HG03135 (cell line): ENCODE results near the gene NEK11.

Experiments used
- ATAC-seq: cut with Tn5 transposase; IDR thresholded peaks from one replicate; pipeline ENCODE4 v1.9.1; 2021; ENCODE audit warnings: mild to moderate bottlenecking, moderate library complexity; ENCODE audit not compliant: unreplicated experiment

NEK11 gene

DNA sequence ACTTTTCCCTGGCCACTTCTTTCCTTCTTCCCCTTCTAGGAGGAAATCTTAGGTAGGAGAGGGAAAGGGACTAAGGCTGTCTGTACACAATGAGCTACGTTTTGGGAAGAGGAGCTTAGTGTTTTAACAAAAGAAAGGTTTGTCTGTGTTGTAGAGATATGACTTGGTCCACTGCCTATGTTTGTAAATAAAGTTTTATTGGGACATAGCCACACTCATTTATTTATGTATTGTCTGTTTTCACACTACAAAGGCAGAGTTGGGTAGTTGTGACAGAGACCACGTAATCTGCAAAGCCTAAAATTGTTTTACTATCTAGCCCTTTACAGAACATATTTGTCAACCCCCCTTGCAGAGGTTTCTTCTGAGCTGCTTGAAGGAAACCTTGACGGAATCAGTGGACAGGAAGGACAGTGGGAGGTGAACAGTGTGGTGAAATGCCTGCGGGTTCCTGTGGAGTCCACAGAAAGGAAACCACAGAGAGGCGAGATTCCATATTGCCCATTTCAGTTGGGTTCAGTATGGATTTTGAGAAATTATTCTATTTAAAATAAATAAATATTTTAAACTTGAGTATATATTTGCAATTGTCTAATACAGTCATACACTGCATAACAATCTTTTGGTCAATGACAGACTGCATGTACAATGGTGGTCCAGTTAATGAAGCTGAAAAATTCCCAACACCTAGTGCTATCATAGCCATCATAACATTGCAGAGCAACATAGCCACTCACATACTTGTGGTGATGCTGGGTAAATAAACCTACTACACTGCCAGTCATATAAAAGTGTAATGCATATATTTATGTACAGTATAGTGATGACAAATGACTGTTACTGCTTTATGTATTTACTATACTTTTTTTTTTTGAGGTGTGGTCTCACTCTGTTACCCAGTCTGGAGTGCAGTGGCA, 197.0 kb downstream of the NEK11 start:
- no peak for ATAC-seq

GRCh38 chr3:131224886-131225550, 198.3 kb downstream of the NEK11 start:
- ATAC-seq = no peak

GRCh38 chr3:131228522-131228921, 201.8 kb downstream of the NEK11 start:
- ATAC-seq = no peak

DNA sequence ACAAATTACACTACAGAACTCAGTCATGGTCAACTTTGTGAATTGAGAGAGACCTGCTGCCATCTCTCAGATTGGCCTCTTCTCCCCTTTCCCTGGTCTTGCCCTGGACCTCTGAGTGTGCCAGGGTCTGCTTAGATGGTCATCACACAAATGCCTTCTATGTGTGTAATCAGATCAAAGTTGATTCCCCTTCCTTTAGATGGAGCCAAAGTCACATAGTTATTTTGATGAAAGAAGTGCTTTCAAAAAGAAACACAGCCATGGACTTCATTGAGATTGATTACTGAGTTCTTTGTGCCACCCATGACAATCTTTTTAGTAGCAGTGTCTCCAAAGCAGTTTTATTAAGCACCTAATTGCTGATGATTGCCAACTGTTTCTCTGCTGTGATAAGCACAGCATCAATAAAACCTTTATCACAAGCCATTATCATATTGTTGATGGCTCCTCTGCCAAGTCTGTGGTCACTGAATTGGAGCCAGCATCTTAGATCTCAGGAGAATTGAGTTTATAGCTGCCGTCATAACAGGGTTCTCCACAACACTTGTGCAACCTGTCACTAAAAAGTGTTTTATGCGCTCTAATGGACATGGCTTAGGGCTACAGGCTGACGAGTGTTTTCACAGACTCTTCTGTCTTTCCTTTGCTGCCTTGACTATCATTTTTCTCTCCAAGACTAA, 205.2 kb downstream of the NEK11 start:
- no peak for ATAC-seq

GRCh38 chr3:131232711-131233267, 206.1 kb downstream of the NEK11 start:
- no peak for ATAC-seq

DNA sequence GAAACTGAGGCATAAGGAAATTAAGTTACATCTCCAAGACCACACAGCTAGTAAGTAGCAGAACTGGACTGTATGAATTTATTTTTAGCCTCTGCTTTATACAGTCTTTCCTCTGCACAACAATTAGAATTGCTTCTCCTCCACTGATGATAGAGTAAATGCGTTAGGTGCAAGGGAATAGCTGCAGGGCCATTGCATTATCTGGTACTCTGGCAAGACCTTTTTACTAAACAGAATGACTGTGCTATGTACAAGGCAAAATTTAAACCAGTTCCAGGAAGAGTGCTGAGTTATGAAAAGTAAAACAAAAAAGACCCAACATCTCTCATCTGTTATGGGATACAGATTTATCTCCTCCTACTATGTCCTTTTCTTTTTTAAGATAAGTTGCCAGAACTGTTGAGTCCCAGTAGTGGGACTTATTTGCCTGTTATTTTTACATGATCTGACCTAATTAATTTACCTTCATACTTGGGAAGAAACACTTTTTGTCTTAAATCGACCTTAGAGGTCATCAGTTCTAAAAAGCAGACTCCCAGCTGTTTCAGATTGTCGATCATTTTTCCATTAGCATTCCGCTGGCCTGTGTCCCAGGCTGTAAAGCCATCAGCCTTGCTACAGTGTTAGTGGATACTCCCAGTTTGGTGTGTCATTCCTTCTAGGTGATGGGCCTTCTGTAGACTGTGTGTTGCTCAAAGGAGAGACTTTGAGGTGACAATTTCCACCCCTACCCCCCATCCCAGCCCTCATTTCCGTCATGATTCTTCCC, 207.4 kb downstream of the NEK11 start:
- ATAC-seq = no peak

DNA sequence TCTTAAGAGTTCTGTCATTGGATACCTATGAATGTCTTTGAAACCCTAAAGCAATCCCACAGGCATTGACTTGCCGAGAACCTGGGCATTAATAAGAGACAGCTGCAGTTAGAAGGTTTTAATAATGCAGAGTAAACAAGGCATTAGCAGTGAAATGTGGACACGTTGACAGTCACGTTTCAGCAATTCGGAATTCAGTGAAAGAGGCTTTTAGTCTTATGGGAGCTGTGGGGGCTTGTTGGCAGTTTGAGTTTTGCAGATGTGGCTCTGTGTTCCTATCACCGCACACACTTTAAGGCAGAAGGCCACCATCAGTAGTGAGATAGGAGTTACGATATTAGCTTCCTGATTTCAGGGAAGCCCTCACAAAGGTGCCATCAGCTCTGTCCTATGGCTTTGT, 209.7 kb downstream of the NEK11 start:
- no peak for ATAC-seq

- ATAC-seq = no peak
Measured at GRCh38 chr3:131238496-131238895, 211.8 kb downstream of the NEK11 start.

DNA sequence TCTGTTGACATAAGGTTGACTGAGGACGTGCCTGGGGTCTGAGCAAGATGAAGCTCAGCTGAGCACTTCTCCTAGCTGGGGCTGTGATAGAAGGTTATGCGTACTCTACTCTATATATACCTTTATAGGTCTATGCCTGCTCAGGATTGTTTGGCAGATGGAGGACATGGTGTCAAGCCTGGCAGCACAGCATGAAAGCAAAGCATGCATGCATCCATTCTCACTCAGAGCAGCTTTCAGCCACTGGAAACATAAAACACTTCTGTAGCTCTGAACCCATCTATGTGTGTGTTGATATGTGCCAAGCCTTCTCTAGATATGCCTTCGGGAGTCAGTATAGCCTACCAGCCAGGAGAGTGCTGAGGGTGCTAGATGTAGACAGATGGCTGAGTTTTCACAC, 212.6 kb downstream of the NEK11 start:
- ATAC-seq = no peak

GRCh38 chr3:131242201-131242600, 215.5 kb downstream of the NEK11 start:
- no peak for ATAC-seq

GRCh38 chr3:131250466-131250865, 223.8 kb downstream of the NEK11 start:
- ATAC-seq = no peak

GRCh38 chr3:131260525-131260924, 233.8 kb downstream of the NEK11 start:
- no peak for ATAC-seq

GRCh38 chr3:131261104-131261503, 234.4 kb downstream of the NEK11 start:
- ATAC-seq = no peak

- no peak for ATAC-seq
Measured at GRCh38 chr3:131275556-131275955, 248.9 kb downstream of the NEK11 start.

DNA sequence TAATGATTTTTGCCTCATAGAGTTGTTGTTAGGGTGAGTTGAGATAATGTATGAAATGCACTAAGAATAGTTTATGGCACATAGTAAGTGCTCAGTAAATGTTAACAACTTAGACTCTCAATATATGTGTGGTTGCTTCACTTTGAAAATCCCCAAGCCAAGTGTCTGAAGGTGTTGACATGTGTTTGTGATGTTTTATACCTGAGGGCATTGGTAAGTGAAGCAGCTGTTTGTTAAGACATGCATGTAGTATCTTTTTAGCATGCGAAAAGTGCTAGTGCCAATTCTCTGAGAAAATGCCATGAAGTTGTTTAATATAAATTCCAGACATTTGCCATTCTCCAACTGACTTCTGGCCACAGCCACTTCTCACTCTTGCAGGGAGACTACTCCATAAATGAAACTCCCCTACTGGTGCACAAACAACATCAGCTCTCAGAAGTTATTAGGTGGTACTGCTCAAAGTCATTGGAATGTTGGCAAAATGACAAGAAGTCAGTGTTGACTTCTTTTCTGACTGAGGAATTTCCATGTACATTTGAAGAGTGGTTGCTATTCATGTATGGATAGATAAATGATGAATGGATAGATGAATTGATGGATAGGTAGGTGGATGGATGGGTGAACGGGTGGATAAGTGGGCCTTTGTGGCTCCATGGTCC, 251.3 kb downstream of the NEK11 start:
- ATAC-seq = no peak

- no peak for ATAC-seq
Measured at GRCh38 chr3:131279577-131279976, 252.9 kb downstream of the NEK11 start.

- ATAC-seq = no peak
Measured at GRCh38 chr3:131282379-131282778, 255.7 kb downstream of the NEK11 start.

DNA sequence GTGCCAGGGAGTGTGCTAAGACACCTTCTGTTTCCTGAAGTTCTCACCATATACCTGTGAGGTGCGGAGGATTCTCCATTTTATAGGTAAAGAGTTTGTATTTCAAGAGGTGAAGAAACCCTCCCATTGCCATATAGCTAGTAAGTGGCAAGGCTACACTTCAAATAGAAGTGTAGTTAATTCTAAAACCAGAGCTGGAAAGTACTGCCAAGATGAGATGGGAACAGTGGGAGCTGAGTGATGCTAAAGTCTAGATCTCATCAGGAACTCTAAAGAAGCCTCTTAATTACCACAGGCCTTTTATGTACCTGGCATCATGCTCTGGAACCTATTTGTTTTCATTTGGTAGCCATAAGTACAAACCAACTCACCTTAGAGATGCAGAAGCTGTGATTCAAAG, 256.3 kb downstream of the NEK11 start:
- ATAC-seq = no peak

- ATAC-seq = no peak
Measured at GRCh38 chr3:131283862-131284261, 257.2 kb downstream of the NEK11 start.

GRCh38 chr3:131284302-131284701, 257.6 kb downstream of the NEK11 start:
- no peak for ATAC-seq
